DOHH2 (cell line): ENCODE results near the gene TACR1.
"Not testable (repeated sequence)": the region's sequence is repeated elsewhere in the genome, so short reads cannot be mapped to it uniquely, and the experiment has no call there.

ENCODE experiments used
- H3F3A ChIP-seq: fragments of 200-600 bp; sonication (generic), shearing (Covaris generic); 2 replicates; pipeline ENCODE4 v1.6.0; 2016; ENCODE audit warnings: antibody characterized with exemption, mild to moderate bottlenecking; ENCODE audit not compliant: control insufficient read depth, insufficient read depth
- H3K27ac ChIP-seq: fragments of 200-600 bp; sonication (generic); 2 replicates; pipeline ENCODE4 v1.5.1; 2014; ENCODE audit warnings: low read depth, mild to moderate bottlenecking, low read length, moderate library complexity
- H3K27me3 ChIP-seq: fragments of 200-600 bp; sonication (generic); 2 replicates; pipeline ENCODE4 v1.6.1; 2014; ENCODE audit warnings: mild to moderate bottlenecking, low read length, mixed read lengths; ENCODE audit not compliant: control insufficient read depth
- H3K36me3 ChIP-seq: fragments of 200-600 bp; sonication (generic); 2 replicates; pipeline ENCODE4 v1.6.1; 2014; ENCODE audit warnings: mild to moderate bottlenecking, low read length, moderate library complexity, mixed read lengths; ENCODE audit not compliant: control insufficient read depth
- H3K4me1 ChIP-seq: fragments of 200-600 bp; sonication (generic); 2 replicates; pipeline ENCODE4 v1.6.1; 2014; ENCODE audit warnings: mild to moderate bottlenecking, low read length, mixed read lengths; ENCODE audit not compliant: control insufficient read depth
- H3K4me2 ChIP-seq: fragments of 200-600 bp; sonication (generic); 2 replicates; pipeline ENCODE4 v1.6.0; 2014; ENCODE audit warnings: mild to moderate bottlenecking, low read length, moderate library complexity
- H3K4me3 ChIP-seq: fragments of 200-600 bp; sonication (generic); 2 replicates; pipeline ENCODE4 v1.5.1; 2014; ENCODE audit warnings: mild to moderate bottlenecking, low read length, mixed read lengths
- H3K79me2 ChIP-seq: fragments of 200-600 bp; sonication (generic); 2 replicates; pipeline ENCODE4 v1.6.1; 2014; ENCODE audit warnings: mild to moderate bottlenecking, low read length, mixed read lengths; ENCODE audit not compliant: control insufficient read depth
- H3K9me2 ChIP-seq: fragments of 200-600 bp; sonication (generic); replicated peaks from 2 replicates; pipeline ENCODE4 v1.6.1; 2014; ENCODE audit warnings: mild to moderate bottlenecking, low read length, mixed read lengths; ENCODE audit not compliant: control insufficient read depth
- H3K9me3 ChIP-seq: fragments of 200-600 bp; sonication (generic); 2 replicates; pipeline ENCODE4 v1.6.1; 2014; ENCODE audit warnings: antibody characterized with exemption, low read length, mixed read lengths; ENCODE audit not compliant: control insufficient read depth, insufficient read depth
- H4K20me1 ChIP-seq: fragments of 200-600 bp; sonication (generic); 2 replicates; pipeline ENCODE4 v1.6.0; 2014; ENCODE audit warnings: low read depth, mild to moderate bottlenecking, antibody characterized with exemption, low read length, moderate library complexity; ENCODE audit not compliant: control insufficient read depth, insufficient read depth
- EZH2phosphoT487 ChIP-seq: fragments of 200-600 bp; sonication (generic); IDR thresholded peaks from 2 replicates; pipeline ENCODE4 v1.6.1; 2017; ENCODE audit warnings: borderline replicate concordance, mild to moderate bottlenecking, antibody characterized with exemption, low read length, moderate library complexity, mixed read lengths
- TF ChIP-seq, protein P1 (sequence below): fragments of 200-600 bp; sonication (generic); IDR thresholded peaks from one replicate; pipeline ENCODE4 v1.5.1; 2014; ENCODE audit warnings: antibody characterized with exemption, mild to moderate bottlenecking, low read depth, low read length; ENCODE audit not compliant: poor library complexity, severe bottlenecking

TACR1 gene

DNA sequence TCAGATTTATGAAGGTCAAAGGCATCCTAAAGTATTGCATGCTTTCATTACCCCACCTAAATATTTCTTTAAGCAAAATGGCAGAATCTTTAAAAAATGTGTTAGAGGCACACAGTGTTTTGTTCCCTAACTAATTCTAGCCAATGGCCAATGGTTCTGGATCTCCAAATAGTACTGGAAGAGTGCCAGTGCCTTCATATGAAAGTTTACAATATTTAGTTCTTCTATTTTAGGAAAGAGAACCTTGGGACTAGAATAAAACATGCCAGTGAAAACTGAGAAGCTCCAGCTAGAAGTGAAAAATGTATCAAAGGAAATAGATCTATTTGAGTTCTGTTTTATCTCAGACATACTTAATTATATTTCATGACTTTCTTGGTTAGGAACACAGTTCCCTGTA lies 37.1 kb downstream of the TACR1 start:
- no peaks in the 10 kb centered on the region for H3K27me3 ChIP-seq
- TF ChIP-seq EZH2phosphoT487, result no peak
- TF ChIP-seq, protein P1, sequence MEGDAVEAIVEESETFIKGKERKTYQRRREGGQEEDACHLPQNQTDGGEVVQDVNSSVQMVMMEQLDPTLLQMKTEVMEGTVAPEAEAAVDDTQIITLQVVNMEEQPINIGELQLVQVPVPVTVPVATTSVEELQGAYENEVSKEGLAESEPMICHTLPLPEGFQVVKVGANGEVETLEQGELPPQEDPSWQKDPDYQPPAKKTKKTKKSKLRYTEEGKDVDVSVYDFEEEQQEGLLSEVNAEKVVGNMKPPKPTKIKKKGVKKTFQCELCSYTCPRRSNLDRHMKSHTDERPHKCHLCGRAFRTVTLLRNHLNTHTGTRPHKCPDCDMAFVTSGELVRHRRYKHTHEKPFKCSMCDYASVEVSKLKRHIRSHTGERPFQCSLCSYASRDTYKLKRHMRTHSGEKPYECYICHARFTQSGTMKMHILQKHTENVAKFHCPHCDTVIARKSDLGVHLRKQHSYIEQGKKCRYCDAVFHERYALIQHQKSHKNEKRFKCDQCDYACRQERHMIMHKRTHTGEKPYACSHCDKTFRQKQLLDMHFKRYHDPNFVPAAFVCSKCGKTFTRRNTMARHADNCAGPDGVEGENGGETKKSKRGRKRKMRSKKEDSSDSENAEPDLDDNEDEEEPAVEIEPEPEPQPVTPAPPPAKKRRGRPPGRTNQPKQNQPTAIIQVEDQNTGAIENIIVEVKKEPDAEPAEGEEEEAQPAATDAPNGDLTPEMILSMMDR, result no peak
- no peaks in the 10 kb centered on the region for H4K20me1 ChIP-seq
- H3K36me3 ChIP-seq, result no peaks in the 10 kb centered on the region
- H3K4me3 ChIP-seq, result no peak overlapping the region
- no peaks in the 10 kb centered on the region for H3K79me2 ChIP-seq
- H3K4me2 ChIP-seq, result no peak overlapping the region
- H3K9me3 ChIP-seq, result no peaks in the 10 kb centered on the region
- no peaks in the 10 kb centered on the region for H3K4me1 ChIP-seq
- H3K27ac ChIP-seq, result no peak overlapping the region
- H3F3A ChIP-seq, result no peaks in the 10 kb centered on the region
- H3K9me2 ChIP-seq, result no peaks in the 10 kb centered on the region

DNA sequence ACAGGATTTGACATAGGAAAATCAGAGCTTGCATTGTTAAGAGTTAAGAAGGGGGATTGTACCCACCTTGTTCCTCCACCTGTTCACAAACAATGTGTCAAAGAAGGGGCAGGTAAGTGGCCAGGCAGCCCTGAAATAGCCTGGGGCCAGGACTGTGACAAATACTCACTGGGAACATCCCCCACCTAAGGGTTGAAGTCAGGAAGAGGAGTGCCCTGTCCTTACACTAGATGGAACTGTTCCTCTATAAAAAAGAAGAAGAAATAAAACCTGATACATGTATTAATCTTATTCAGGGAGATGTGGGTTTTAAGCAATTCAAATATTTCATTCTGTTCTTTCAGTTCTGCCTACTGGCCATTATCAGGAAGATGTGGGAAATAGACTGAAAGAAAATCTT lies 41.9 kb downstream of the TACR1 start:
- no peak overlapping the region for H3K4me2 ChIP-seq
- H4K20me1 ChIP-seq, result no peaks in the 10 kb centered on the region
- no peak overlapping the region for H3K27ac ChIP-seq
- no peak for TF ChIP-seq EZH2phosphoT487
- TF ChIP-seq, protein P1, result no peak
- no peaks in the 10 kb centered on the region for H3K79me2 ChIP-seq
- H3K4me1 ChIP-seq, result no peaks in the 10 kb centered on the region
- H3K9me2 ChIP-seq, result no peaks in the 10 kb centered on the region
- H3K27me3 ChIP-seq, result no peaks in the 10 kb centered on the region
- no peak overlapping the region for H3K4me3 ChIP-seq
- H3F3A ChIP-seq, result no peaks in the 10 kb centered on the region
- no peaks in the 10 kb centered on the region for H3K36me3 ChIP-seq
- H3K9me3 ChIP-seq, result no peaks in the 10 kb centered on the region

DNA sequence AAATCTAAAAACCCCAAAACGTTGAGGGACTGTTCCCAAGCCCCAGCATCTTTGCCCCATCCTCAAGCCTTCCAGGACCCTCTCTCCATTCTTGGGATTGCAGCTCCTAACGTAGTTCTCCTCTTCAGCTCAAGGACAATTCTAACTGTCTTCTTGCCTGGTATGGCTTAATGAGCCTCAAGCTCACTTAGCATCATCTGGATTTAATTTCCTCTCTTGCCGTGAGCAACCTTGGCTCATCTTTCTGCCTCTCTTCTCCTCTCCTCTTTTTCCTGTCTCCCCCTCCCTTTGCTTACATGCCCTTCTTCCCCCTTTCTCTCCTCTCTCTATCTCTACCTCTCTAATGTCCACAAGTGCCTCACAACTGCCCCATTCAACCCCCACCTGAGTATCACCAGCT lies 44.2 kb downstream of the TACR1 start:
- no peak overlapping the region for H3K4me3 ChIP-seq
- H3K36me3 ChIP-seq, result no peaks in the 10 kb centered on the region
- no peaks in the 10 kb centered on the region for H3K4me1 ChIP-seq
- no peaks in the 10 kb centered on the region for H3K9me3 ChIP-seq
- no peaks in the 10 kb centered on the region for H3K9me2 ChIP-seq
- H3F3A ChIP-seq, result no peaks in the 10 kb centered on the region
- no peak overlapping the region for H3K27ac ChIP-seq
- TF ChIP-seq EZH2phosphoT487, result no peak
- TF ChIP-seq, protein P1, result no peak
- no peaks in the 10 kb centered on the region for H4K20me1 ChIP-seq
- no peaks in the 10 kb centered on the region for H3K27me3 ChIP-seq
- H3K4me2 ChIP-seq, result no peak overlapping the region
- no peaks in the 10 kb centered on the region for H3K79me2 ChIP-seq

DNA sequence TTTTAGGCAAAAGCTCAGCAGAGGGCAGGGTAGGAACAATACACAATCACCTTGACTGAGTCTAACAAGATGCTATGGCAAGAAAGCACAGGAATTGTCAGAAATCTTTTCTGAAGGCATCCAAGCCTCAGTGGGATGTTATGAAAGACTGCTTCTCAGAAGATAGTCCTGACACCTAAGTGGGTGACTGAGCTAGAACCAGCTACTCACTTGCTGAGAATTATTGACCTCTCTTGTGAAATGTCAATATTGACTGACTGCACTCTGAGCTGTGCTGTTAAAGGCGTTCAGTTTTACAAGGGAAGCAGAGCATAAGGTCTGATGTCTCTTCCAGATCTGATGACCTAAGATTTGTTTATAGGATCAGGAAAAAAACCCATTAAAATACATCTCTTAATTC lies 46.1 kb downstream of the TACR1 start:
- no peak overlapping the region for H3K4me2 ChIP-seq
- no peaks in the 10 kb centered on the region for H3K27me3 ChIP-seq
- H3K36me3 ChIP-seq, result no peaks in the 10 kb centered on the region
- H3K27ac ChIP-seq, result no peak overlapping the region
- no peaks in the 10 kb centered on the region for H3K9me3 ChIP-seq
- H3K79me2 ChIP-seq, result no peaks in the 10 kb centered on the region
- H3K4me3 ChIP-seq, result no peak overlapping the region
- TF ChIP-seq, protein P1, result no peak
- no peak for TF ChIP-seq EZH2phosphoT487
- H4K20me1 ChIP-seq, result no peaks in the 10 kb centered on the region
- no peaks in the 10 kb centered on the region for H3F3A ChIP-seq
- no peaks in the 10 kb centered on the region for H3K4me1 ChIP-seq
- no peaks in the 10 kb centered on the region for H3K9me2 ChIP-seq

DNA sequence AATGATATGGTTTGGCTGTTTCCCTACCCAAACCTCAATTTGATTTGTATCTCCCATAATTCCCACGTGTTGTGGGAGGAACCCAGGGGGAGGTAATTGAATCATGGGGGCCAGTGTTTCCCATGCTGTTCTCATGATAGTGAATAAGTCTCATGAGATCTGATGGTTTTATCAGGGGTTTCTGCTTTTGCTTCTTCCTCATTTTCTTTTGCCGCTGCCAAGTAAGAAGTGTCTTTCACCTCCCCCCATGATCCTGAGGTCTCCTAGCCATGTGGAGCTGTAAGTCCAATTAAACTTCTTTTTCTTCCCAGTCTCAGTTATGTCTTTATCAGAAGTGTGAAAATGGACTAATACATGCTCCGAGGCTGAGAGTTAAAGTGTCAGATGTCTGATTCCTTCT lies 47.1 kb downstream of the TACR1 start:
- not testable (repeated sequence) for H3K4me1 ChIP-seq, H3K27ac ChIP-seq, H3K36me3 ChIP-seq, H4K20me1 ChIP-seq, H3K9me3 ChIP-seq, H3K27me3 ChIP-seq, H3F3A ChIP-seq, H3K4me2 ChIP-seq, H3K4me3 ChIP-seq, H3K9me2 ChIP-seq, H3K79me2 ChIP-seq
